Cardiac fibroblast (primary cell): ENCODE measurements around the gene CHAD.

ENCODE experiments used
- DNase-seq, 2 donors: peaks; one replicate each; pipeline versions ENCODE4 v3.0.0 to v3.0.0-alpha.2; 2010; ENCODE audit warnings: low read depth in 2 of 2
- H3K4me3 ChIP-seq, 2 donors: replicated peaks in 1 of 2; 1 replicate in 1 of 2; 2 replicates in 1 of 2; pipeline ENCODE4 v1.5.1; 2011; ENCODE audit warnings: low read depth in 2 of 2, low read length in 2 of 2, mild to moderate bottlenecking in 2 of 2, moderate library complexity in 1 of 2
- CTCF ChIP-seq: IDR thresholded peaks from one replicate; pipeline ENCODE4 v1.5.1; 2011; ENCODE audit warnings: low read depth, mild to moderate bottlenecking, low read length, inconsistent platforms

The CHAD gene

GRCh38 chr17:50501054-50501453, 32.4 kb upstream of the CHAD start:
- peak; percentile 36 for TF ChIP-seq CTCF
- H3K4me3 ChIP-seq: no peak overlapping the region
- peak; percentile 43 to 61 for DNase-seq

GRCh38 chr17:50499721-50500120, 31.0 kb upstream of the CHAD start:
- TF ChIP-seq CTCF: no peak
- H3K4me3 ChIP-seq: no peak overlapping the region
- DNase-seq: no peak

- no peak overlapping the region for H3K4me3 ChIP-seq
- DNase-seq: no peak
- TF ChIP-seq CTCF: no peak
Observed at GRCh38 chr17:50499270-50499669, 30.6 kb upstream of the CHAD start.

- H3K4me3 ChIP-seq: no peak overlapping the region
- no peak for DNase-seq
- TF ChIP-seq CTCF: no peak
Observed at GRCh38 chr17:50498021-50498874, 29.6 kb upstream of the CHAD start.

GRCh38 chr17:50495918-50496317, 27.2 kb upstream of the CHAD start:
- TF ChIP-seq CTCF: no peak

GRCh38 chr17:50495217-50495823, 26.6 kb upstream of the CHAD start:
- no peak for TF ChIP-seq CTCF
- no peak for DNase-seq
- H3K4me3 ChIP-seq: no peak overlapping the region

More at GRCh38 chr17:50495918-50496317, 27.2 kb upstream of the CHAD start:
- no peak overlapping the region for H3K4me3 ChIP-seq
- DNase-seq: peak in 1 of 2 donors; percentile 52
